Erythroblast (primary cell): ENCODE results near the gene TXNDC8.

Experiments used
- GATA1 ChIP-seq: IDR thresholded peaks from 2 replicates; pipeline ENCODE4 v1.6.1; 2011; ENCODE audit warnings: low read depth, mild to moderate bottlenecking, control low read depth, low read length, moderate library complexity
- POLR2A ChIP-seq: IDR thresholded peaks from 2 replicates; pipeline ENCODE4 v1.6.1; 2011; ENCODE audit warnings: mild to moderate bottlenecking, low read length

- TF ChIP-seq POLR2A (no peak), GATA1 (no peak)
Observed at GRCh38 chr9:110276781-110277180, 60.9 kb downstream of the TXNDC8 start.
